ENCODE measurements around the gene STRN4. TPM values are rescaled to one million over a fixed set of nuclear protein-coding genes. Genes with fewer than 3 reads are reported as not detected.

STRN4 gene
- total RNA-seq, 1 donor from 2014 or later, result 105 TPM

GRCh38 chr19:46741447-46741846 is 4.8 kb downstream of the STRN4 start:
- DNase-seq (ENCODE audit: extremely low spot score, unreplicated experiment), result no peak
- Mint-ChIP-seq H3K36me3 (no peaks in the 10 kb centered on the region), H3K9me3 (no peaks in the 10 kb centered on the region), H3K27ac (no peak overlapping the region), H3K27me3 (no peaks in the 10 kb centered on the region), H3K4me1 (ENCODE audit: unreplicated experiment) (peaks cover 41% of the 10 kb centered on the region), H3K4me3 (no peak overlapping the region)
- no peak for TF ChIP-seq CTCF (conservative IDR thresholded peaks at IDR 0.05)

GRCh38 chr19:46739290-46739771 is 6.9 kb downstream of the STRN4 start:
- no peaks in the 10 kb centered on the region for H3K9me3 Mint-ChIP-seq
- no peak for DNase-seq (ENCODE audit: extremely low spot score, unreplicated experiment)
- peaks cover 33% of the 10 kb centered on the region for H3K4me1 Mint-ChIP-seq (ENCODE audit: unreplicated experiment)
- H3K36me3 Mint-ChIP-seq, result no peaks in the 10 kb centered on the region
- H3K27ac Mint-ChIP-seq, result peak overlapping the region; percentile 50
- no peak for TF ChIP-seq CTCF (conservative IDR thresholded peaks at IDR 0.05)
- H3K4me3 Mint-ChIP-seq, result no peak overlapping the region
- H3K27me3 Mint-ChIP-seq, result no peaks in the 10 kb centered on the region

GRCh38 chr19:46737761-46738171 is 8.5 kb downstream of the STRN4 start:
- TF ChIP-seq CTCF (conservative IDR thresholded peaks at IDR 0.05), result no peak
- H3K4me3 Mint-ChIP-seq, result no peak overlapping the region
- no peak for DNase-seq (ENCODE audit: extremely low spot score, unreplicated experiment)
- H3K27me3 Mint-ChIP-seq, result no peaks in the 10 kb centered on the region
- H3K4me1 Mint-ChIP-seq (ENCODE audit: unreplicated experiment), result peaks cover 25% of the 10 kb centered on the region
- H3K27ac Mint-ChIP-seq, result no peak overlapping the region
- H3K36me3 Mint-ChIP-seq, result peaks cover 3% of the 10 kb centered on the region
- no peaks in the 10 kb centered on the region for H3K9me3 Mint-ChIP-seq

GRCh38 chr19:46737298-46737654 is 9.0 kb downstream of the STRN4 start:
- peaks cover 3% of the 10 kb centered on the region for H3K36me3 Mint-ChIP-seq
- no peak for DNase-seq (ENCODE audit: extremely low spot score, unreplicated experiment)
- no peaks in the 10 kb centered on the region for H3K9me3 Mint-ChIP-seq
- no peak for TF ChIP-seq CTCF (conservative IDR thresholded peaks at IDR 0.05)
- H3K4me1 Mint-ChIP-seq (ENCODE audit: unreplicated experiment), result peaks cover 23% of the 10 kb centered on the region
- H3K4me3 Mint-ChIP-seq, result no peak overlapping the region
- H3K27ac Mint-ChIP-seq, result no peak overlapping the region
- no peaks in the 10 kb centered on the region for H3K27me3 Mint-ChIP-seq

GRCh38 chr19:46736531-46737297 is 9.5 kb downstream of the STRN4 start:
- no peak overlapping the region for H3K27ac Mint-ChIP-seq
- H3K4me3 Mint-ChIP-seq, result no peak overlapping the region
- TF ChIP-seq CTCF (conservative IDR thresholded peaks at IDR 0.05), result no peak
- no peaks in the 10 kb centered on the region for H3K9me3 Mint-ChIP-seq
- H3K36me3 Mint-ChIP-seq, result peaks cover 3% of the 10 kb centered on the region
- DNase-seq (ENCODE audit: extremely low spot score, unreplicated experiment), result no peak
- no peaks in the 10 kb centered on the region for H3K27me3 Mint-ChIP-seq
- peaks cover 23% of the 10 kb centered on the region for H3K4me1 Mint-ChIP-seq (ENCODE audit: unreplicated experiment)
